ENCODE data around the gene MOB4.

GRCh38 chr2:197598450-197598849 lies 82.6 kb downstream of the MOB4 start:
- no peak for TF ChIP-seq CTCF (IDR thresholded peaks at IDR 0.05; ENCODE audit: low read depth, low read length)
- no peak for TF ChIP-seq POLR2A (IDR thresholded peaks at IDR 0.05; ENCODE audit: extremely low read depth, insufficient read length)
